Activated CD4-positive, alpha-beta memory T cell treated with anti-CD3 and anti-CD28 coated beads, Interleukin-2, amount 10 ng/mL, durations not matched to agents 7 days and 5 days (primary cell): ENCODE results near the gene CYGB. TPM values are rescaled to one million over a fixed set of nuclear protein-coding genes. Genes with fewer than 3 reads are reported as not detected.
A peak's percentile ranks its signal among the peaks of the same experiment; 100 is the strongest.
"Not testable (repeated sequence)": the region's sequence is repeated elsewhere in the genome, so short reads cannot be mapped to it uniquely, and the experiment has no call there.

Source experiments
- CTCF ChIA-PET: fragments of 350-600 bp; sonication (Branson Sonifier 250); formaldehyde crosslinking; loops from one replicate; lab custom pipeline; 2021; ENCODE audit warnings: antibody characterized with exemption, inconsistent platforms; lab: Charles Lee
- POLR2A ChIA-PET: fragments of 350-600 bp; sonication (Branson Sonifier 250); formaldehyde crosslinking; loops from one replicate; lab custom pipeline; 2021; ENCODE audit warnings: antibody characterized with exemption; lab: Charles Lee
- DNase-seq: peaks from one replicate; pipeline ENCODE4 v3.0.0-alpha.2; 2020
- H3K27ac Mint-ChIP-seq: one replicate; pipeline ENCODE4 v1.8.0; 2021; ENCODE audit warnings: mild to moderate bottlenecking, mixed read lengths
- H3K27me3 Mint-ChIP-seq: one replicate; pipeline ENCODE4 v1.8.0; 2021; ENCODE audit warnings: mixed read lengths
- H3K36me3 Mint-ChIP-seq: one replicate; pipeline ENCODE4 v1.8.0; 2021; ENCODE audit warnings: low read depth, mixed read lengths
- H3K4me1 Mint-ChIP-seq: one replicate; pipeline ENCODE4 v1.8.0; 2021; ENCODE audit warnings: mixed read lengths
- H3K4me3 Mint-ChIP-seq: one replicate; pipeline ENCODE4 v1.8.0; 2021; ENCODE audit warnings: mild to moderate bottlenecking, mixed read lengths
- H3K9me3 Mint-ChIP-seq: one replicate; pipeline ENCODE4 v1.8.0; 2021; ENCODE audit warnings: mixed read lengths
- total RNA-seq, 2 experiments: library from RNA; stranded (reverse); gene quantifications; one replicate each; pipeline ENCODE4 v1.2.3, GENCODE V29; 2021

The CYGB gene
- total RNA-seq, 2 experiments from 2014 or later: not detected

DNA sequence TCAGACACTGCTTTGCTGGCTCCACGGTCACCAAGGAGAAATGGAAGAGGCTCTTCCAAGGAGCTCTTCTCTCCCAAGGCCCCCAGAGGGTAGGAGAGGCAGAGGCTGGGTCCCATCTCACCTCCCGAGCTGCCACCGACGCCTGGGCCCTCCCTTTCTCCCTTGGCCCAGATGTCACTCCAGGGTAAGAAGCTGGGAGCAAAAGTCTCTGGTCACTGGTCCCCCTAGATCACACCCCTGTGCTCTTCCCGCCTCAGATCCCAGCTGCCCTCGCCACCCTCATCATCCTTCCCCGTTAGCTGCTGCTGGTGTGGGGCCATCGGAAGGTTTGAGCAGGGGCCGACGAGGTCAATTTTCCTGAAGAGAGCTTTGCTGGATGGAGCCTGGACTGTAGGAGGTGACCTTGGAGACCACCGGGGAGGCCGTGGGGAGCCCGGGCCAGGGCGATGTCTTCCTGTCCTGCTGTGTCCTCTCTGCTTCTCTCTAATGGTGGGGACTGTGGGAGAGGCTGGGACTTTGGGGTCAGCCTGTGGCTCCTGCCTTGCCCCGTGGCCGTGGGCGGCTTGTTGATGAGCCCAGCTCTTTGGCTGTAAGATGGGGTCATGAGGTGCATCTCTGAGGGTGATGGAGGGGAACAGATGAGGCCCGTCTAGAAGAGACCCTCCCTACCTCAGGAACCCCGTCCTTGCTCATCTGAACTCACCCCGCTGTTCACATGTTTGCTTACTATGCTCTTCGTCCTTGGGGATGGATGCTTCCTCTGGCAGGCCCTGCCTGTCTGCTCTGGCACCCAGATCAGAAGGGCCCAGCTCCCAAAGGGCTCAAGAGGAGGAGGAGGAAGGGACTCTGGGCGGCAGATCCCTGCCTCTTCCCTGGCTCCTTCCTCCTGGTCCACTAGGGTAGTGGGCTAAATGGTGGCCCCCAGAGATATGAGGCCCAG, 24.9 kb downstream of the CYGB start:
- CTCF ChIA-PET: interaction anchor here (0.6 to 2.7 kb wide), 3 partner anchors 11 to 128 kb away, joined by 3 to 14 read pairs (median 4); partner anchors contain the start of gene SPHK1
- DNase-seq: no peak
- H3K4me1 Mint-ChIP-seq: peaks cover 57% of the 10 kb centered on the region

DNA sequence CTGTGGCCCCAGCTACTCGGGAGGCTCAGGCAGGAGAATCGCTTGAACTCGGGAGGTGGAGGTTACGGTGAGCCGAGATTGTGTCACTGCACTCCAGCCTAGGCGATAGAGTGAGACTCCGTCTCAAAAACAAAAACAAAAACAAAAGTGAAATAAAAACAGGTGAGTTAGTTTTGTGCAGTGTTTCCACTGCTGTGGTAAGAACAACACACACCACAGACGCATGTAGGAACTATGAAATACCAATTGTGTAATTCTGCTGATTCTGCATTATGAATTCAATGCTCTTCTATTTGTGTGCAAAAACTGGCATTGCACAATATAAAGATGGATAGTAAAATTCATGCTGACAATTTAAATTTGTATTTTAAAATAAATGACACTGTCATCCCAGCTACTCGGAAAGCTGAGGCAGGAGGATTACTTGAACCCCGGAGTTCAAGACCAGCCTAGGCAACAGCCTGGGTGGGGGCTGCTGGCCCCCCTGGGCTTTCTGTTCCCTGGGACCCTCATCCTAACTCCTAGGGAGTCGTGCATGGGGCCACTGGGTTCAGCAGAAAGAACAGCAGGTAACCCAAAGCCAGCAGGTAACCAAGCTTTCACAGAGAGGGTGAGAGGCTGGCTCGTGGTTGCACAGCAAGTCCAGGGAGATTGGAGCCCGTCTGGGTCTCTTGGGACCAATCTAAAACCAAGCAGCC, 25.7 kb downstream of the CYGB start:
- peaks cover 60% of the 10 kb centered on the region for H3K4me1 Mint-ChIP-seq
- H3K4me3 Mint-ChIP-seq: no peak overlapping the region
- no peaks in the 10 kb centered on the region for H3K9me3 Mint-ChIP-seq
- ChIA-PET POLR2A (interaction anchor here (1.0 to 4.2 kb wide), 6 partner anchors 11 to 160 kb away, joined by 3 to 23 read pairs (median 4); partner anchors contain the start of genes PRPSAP1 and RHBDF2), CTCF (interaction anchor here (1.5 kb wide), 1 partner anchor 127 kb away, joined by 4 read pairs; the partner anchor contains the start of gene SPHK1)
- no peaks in the 10 kb centered on the region for H3K36me3 Mint-ChIP-seq
- H3K27ac Mint-ChIP-seq: peak overlapping the region; percentile 33
- H3K27me3 Mint-ChIP-seq: peaks cover 8% of the 10 kb centered on the region
- DNase-seq: no peak

More for the DNA sequence above, 24.9 kb downstream of the CYGB start:
- Mint-ChIP-seq H3K27ac (peak overlapping the region; percentile 99), H3K27me3 (peaks cover 6% of the 10 kb centered on the region), H3K4me3 (no peak overlapping the region), H3K36me3 (no peaks in the 10 kb centered on the region), H3K9me3 (no peaks in the 10 kb centered on the region)
- POLR2A ChIA-PET: interaction anchor here (1.0 to 4.2 kb wide), 6 partner anchors 12 to 159 kb away, joined by 3 to 23 read pairs (median 4); partner anchors contain the start of genes PRPSAP1 and RHBDF2

DNA sequence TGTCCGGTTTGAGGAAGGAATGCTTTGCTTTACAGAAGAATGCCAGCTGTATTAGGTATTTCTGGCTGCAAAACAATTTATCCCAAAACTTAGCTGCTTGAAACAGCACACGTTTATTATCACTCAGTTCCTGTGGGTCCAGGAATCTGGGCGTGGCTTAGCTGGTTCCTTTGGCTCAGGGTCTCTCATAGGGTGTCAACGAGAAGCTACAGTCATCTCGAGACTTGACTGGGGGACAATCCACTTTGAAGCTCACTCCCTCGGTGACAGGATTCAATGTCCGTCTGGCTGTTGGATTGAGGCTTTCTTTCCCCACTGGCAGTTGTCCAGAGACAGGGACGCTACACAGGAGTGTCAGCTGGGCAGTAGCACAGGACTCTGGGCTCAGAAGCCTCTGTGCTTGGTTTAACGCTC, 26.7 kb downstream of the CYGB start:
- H3K27ac Mint-ChIP-seq: no peak overlapping the region
- H3K36me3 Mint-ChIP-seq: no peaks in the 10 kb centered on the region
- H3K27me3 Mint-ChIP-seq: peaks cover 8% of the 10 kb centered on the region
- POLR2A ChIA-PET: interaction anchor here (1.9 to 4.2 kb wide), 3 partner anchors 10 to 47 kb away, joined by 5 to 23 read pairs (median 11); partner anchors contain the start of gene RHBDF2
- CTCF ChIA-PET: interaction anchor here (0.5 to 0.7 kb wide), 3 partner anchors 36 to 728 kb away, joined by 3 to 6 read pairs (median 4); no protein-coding TSS in a partner anchor
- H3K9me3 Mint-ChIP-seq: no peaks in the 10 kb centered on the region
- no peak overlapping the region for H3K4me3 Mint-ChIP-seq
- no peak for DNase-seq
- peaks cover 61% of the 10 kb centered on the region for H3K4me1 Mint-ChIP-seq

DNA sequence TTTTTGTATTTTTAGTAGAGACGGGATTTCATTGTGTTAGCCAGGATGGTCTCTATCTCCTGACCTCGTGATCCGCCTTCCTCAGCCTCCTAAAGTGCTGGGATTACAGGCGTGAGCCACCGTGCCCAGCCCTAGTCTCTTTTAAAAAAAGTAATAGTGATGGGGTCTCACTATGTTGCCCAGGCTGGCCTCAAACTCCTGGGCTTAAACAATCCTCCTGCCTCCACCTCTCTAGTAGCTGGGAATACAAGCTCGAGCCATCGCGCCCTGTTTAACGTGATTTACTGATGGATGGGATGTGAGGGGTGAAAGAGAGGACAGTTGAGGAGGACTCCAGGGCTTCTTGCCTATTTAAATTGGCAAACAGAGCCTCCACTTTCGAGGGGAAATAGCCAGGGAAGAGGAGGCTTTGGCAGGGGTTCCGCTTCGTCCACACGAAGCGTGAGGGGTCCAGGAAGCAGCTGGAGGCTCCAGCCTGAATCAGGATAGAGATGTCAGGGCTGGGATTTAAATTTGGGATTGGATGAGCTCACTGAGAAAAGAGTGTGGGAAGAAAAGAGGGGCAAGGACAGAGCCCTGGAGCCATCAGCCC, 28.9 kb downstream of the CYGB start:
- not testable (repeated sequence) for H3K36me3 Mint-ChIP-seq, H3K9me3 Mint-ChIP-seq, H3K27ac Mint-ChIP-seq, H3K27me3 Mint-ChIP-seq, DNase-seq, H3K4me3 Mint-ChIP-seq
- peaks cover 43% of the 10 kb centered on the region for H3K4me1 Mint-ChIP-seq
- ChIA-PET POLR2A (interaction anchor here (1.2 to 4.2 kb wide), 3 partner anchors 8 to 155 kb away, joined by 3 to 23 read pairs (median 13); partner anchors contain the start of genes PRPSAP1 and RHBDF2), CTCF (interaction anchor here (1.0 to 7.5 kb wide), 7 partner anchors 14 to 110 kb away, joined by 3 to 46 read pairs (median 11); partner anchors contain the start of gene AANAT)

DNA sequence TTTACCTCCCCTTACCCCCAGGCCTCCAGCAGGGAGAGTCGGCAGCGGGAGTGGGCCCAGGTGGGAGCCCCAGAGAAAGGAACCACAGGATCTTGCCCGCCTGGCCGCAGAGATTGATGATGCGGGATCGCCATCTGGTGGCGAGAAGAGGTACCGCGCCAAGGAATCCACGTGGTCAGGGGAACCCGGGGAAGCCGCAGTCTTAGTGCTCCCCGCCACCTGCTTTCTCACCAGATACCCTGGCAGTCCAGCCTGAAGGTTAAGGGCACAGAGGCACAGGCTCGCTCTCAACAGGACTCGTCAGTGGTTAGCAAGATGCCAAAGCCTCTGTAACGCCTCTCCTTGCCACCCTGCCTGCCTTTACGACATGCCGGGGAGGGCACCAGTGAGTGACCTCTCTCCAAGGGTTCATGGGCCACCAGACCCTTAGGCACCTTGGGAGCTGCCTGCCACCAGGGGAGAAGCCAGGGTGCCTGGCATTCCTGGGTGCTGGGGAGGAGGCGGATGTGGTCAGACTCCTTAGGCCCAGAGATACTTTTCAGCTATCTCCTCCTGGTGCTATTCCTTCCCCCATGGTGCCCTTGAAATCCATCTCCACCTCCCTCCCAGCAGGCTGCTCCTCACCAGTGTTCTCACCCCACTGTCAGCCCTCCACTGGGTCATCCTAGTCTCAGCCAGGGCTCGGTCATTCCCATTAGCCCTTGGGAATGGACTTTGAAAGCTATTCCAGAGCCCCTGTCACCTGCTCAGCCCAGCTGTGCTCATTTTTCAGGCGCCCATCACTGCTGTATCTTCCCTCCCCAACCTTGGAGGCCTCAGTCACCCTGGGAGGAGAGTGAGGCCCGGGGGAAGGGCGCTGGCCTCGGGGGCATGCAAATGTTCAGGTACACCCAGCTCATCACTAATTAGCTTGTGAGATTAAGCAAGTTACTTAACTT, 30.8 kb downstream of the CYGB start:
- peaks cover 40% of the 10 kb centered on the region for H3K4me1 Mint-ChIP-seq
- H3K36me3 Mint-ChIP-seq: no peaks in the 10 kb centered on the region
- CTCF ChIA-PET: interaction anchor here (0.8 to 7.5 kb wide), 20 partner anchors 8 to 325 kb away, joined by 3 to 46 read pairs (median 5); partner anchors contain the start of genes AANAT and UBE2O
- DNase-seq: peak; percentile 90
- POLR2A ChIA-PET: interaction anchor here (0.8 to 3.0 kb wide), 4 partner anchors 8 to 53 kb away, joined by 3 to 13 read pairs (median 4); partner anchors contain the start of genes AANAT and UBE2O
- no peak overlapping the region for H3K27ac Mint-ChIP-seq
- no peaks in the 10 kb centered on the region for H3K9me3 Mint-ChIP-seq
- H3K27me3 Mint-ChIP-seq: peaks cover 8% of the 10 kb centered on the region
- no peak overlapping the region for H3K4me3 Mint-ChIP-seq

DNA sequence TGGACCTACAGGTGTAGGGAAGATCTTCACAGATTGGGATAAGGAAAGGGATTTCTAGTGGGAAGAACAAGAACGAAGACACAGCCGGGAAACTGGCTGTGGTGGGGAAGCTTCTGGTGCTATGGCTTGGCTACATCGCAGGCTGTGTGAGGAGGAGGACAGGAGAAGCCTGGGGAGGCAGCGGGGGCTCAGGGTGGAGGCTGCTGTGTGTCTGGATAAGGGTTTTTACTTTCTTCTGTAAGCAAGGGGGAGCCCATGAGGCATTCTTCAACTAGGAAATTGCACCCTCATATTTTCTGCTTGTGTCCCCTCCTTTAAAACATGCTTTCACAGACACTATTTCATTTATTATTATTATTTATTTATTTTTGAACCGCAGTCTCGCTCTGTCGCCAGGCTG, 33.4 kb downstream of the CYGB start:
- H3K9me3 Mint-ChIP-seq: no peaks in the 10 kb centered on the region
- no peak overlapping the region for H3K27ac Mint-ChIP-seq
- DNase-seq: no peak
- no peak overlapping the region for H3K4me3 Mint-ChIP-seq
- ChIA-PET CTCF (interaction anchor here (0.7 to 7.5 kb wide), 7 partner anchors 10 to 106 kb away, joined by 4 to 46 read pairs (median 11); partner anchors contain the start of genes AANAT and UBE2O), POLR2A (interaction anchor here (0.6 to 1.6 kb wide), 2 partner anchors 107 to 119 kb away, joined by 3 read pairs; no protein-coding TSS in a partner anchor)
- H3K27me3 Mint-ChIP-seq: peaks cover 6% of the 10 kb centered on the region
- peaks cover 48% of the 10 kb centered on the region for H3K4me1 Mint-ChIP-seq
- H3K36me3 Mint-ChIP-seq: no peaks in the 10 kb centered on the region

DNA sequence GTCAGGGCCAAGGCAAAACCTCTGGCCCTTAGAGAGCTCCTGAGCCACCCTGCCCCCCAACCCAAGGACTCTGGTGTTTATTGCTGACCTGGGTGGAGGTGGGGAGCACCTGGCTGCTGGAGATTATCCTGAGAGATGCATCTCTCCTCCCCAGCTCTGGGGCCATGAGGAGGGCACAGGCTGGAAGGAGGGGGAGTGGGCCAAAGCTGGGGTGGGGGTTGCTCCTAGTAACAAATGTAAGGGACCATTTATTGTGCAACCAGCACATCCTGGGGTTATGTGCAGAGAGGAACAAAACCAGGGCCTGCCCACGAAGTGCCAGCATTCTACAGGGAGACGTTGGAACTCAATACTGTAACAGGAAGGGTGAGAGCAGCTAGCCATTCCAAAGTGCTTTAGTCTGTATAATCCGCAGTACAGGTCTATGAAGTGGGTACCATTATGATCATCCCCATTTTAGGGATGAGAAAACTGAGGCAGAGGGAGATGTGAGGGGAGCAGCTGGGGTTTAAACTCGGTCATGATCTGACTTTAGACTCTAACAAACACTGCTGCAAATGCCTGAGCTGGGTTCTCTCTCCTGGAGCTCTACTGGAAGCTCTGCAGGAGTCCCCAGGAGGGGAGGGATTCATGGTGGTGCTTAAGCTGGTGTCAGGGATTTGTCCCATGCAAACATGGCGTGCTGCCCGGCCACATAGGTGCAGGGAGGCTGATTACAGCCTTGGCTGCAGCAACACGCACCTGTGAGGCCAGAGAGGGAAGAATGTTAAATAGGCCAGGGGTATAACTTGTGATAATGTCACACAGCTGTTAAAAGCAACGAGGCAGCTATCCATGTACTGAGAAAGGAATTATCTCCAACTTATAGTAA, 34.9 kb downstream of the CYGB start:
- H3K9me3 Mint-ChIP-seq: no peaks in the 10 kb centered on the region
- DNase-seq: no peak
- H3K36me3 Mint-ChIP-seq: peaks cover 3% of the 10 kb centered on the region
- peaks cover 58% of the 10 kb centered on the region for H3K4me1 Mint-ChIP-seq
- H3K27me3 Mint-ChIP-seq: peaks cover under 1% of the 10 kb centered on the region
- ChIA-PET CTCF (interaction anchor here (0.6 to 7.5 kb wide), 17 partner anchors 9 to 488 kb away, joined by 3 to 46 read pairs (median 5); partner anchors contain the start of genes AANAT and UBE2O), POLR2A (interaction anchor here (1.0 to 3.4 kb wide), 8 partner anchors 8 to 118 kb away, joined by 3 to 23 read pairs (median 7); no protein-coding TSS in a partner anchor)
- H3K4me3 Mint-ChIP-seq: no peak overlapping the region
- peak overlapping the region; percentile 31 for H3K27ac Mint-ChIP-seq

DNA sequence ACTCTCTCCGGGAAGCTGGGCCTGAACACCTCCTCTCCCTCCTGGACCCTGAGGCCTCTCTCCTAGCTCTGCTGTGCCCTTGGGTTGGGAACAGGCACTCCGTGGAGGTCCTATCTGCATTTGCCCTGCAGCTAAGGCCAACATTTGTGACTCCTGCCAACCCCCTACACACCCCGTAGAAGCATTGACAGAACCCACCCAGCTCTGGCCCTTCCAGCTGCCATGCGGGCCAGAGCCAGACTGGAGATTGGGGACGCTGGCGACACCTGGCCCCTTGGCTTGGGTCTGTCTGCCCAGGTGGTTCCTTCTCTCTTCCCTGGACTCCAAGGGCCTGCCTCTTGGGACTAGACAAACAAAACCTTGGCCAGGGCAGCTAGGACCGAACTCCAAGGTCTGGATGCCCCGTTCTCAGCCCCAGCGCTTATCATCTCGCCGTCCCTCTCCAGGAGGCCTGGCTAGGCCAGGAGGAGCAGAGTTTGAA, 35.6 kb downstream of the CYGB start:
- Mint-ChIP-seq H3K9me3 (no peaks in the 10 kb centered on the region), H3K27ac (peak overlapping the region; percentile 93), H3K4me3 (peak overlapping the region; percentile 71), H3K27me3 (no peaks in the 10 kb centered on the region), H3K4me1 (peaks cover 62% of the 10 kb centered on the region), H3K36me3 (peaks cover 3% of the 10 kb centered on the region)
- no peak for DNase-seq
- ChIA-PET CTCF (interaction anchor here (0.5 to 7.5 kb wide), 16 partner anchors 8 to 488 kb away, joined by 3 to 46 read pairs (median 4); partner anchors contain the start of genes AANAT and UBE2O), POLR2A (interaction anchor here (0.9 to 3.4 kb wide), 8 partner anchors 9 to 117 kb away, joined by 3 to 23 read pairs (median 7); no protein-coding TSS in a partner anchor)

DNA sequence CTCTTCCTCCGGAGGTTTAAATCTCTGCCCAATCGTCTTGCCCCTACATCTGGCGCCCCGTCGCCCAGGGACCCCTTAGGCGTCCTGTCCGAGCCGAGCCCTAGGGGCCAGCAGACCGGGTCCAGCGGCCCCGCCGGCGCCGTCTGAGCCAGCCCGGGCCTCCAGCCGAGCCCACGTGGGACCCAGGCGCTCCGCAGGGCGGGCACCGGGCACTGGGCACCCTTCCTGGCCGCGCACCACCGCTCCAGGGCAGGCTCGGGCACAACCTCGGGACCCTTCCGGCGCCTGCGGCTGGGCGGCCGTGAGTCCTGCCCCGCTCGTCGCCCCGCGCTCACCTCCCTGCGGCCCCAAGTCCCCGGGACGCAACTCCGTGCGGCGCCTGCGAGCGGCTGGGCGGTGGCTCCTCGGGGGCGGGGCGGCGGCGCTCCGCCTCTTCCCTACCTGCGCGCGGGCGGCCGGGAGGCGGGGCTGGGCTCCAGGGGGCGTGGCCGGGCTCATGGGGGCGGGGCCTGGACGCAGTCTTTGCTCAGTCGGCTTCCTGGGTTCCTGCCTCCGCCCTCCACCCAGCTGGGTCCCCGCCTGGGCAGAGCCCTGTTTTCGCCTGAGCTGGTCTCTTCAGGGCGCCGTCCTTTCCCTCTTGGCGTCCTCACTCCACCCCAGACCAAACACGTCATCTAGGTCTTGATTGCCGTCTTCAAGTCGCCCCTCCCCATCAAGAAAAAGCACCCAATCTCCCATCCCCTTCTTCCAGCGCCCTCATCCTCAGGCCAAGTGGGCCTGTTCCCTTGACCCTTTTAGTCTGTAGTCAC, 36.3 kb downstream of the CYGB start, which contains the start of gene RHBDF2:
Gene RHBDF2, minus strand, starts transcription at position 406 of the 809 bp plus-strand sequence. CDS start 19,899 bp downstream, outside the sequence.
- ChIA-PET CTCF (interaction anchor here (0.5 to 7.5 kb wide), 17 partner anchors 7 to 487 kb away, joined by 3 to 46 read pairs (median 4); partner anchors contain the start of genes AANAT and UBE2O), POLR2A (interaction anchor here (0.9 to 3.4 kb wide), 9 partner anchors 9 to 116 kb away, joined by 3 to 23 read pairs (median 7); no protein-coding TSS in a partner anchor)
- DNase-seq: peak; percentile 96
- Mint-ChIP-seq H3K27ac (peak within 1 kb of the TSS; percentile 93), H3K9me3 (no peaks in the 10 kb centered on the region), H3K27me3 (no peaks in the 10 kb centered on the region), H3K4me1 (peaks cover 55% of the 10 kb centered on the region), H3K4me3 (peak within 1 kb of the TSS; percentile 74), H3K36me3 (peaks cover 3% of the 10 kb centered on the region)
